Measurements from ENCODE around the gene GAD1. TPM values are rescaled to one million over a fixed set of nuclear protein-coding genes. Genes with fewer than 3 reads are reported as not detected.

GAD1 gene
- total and polyA plus RNA-seq, 10 of the 15 experiments (the other 5 are each of a cell fraction or from before 2014, with no cell fraction given) = 0.04 to 3.4 (median 0.42) TPM

GRCh38 chr2:170845343-170845742, 28.7 kb downstream of the GAD1 start:
- DNase-seq (ENCODE audit: low read depth, low spot score) (no peak), FAIRE-seq (no peak), ATAC-seq (no peak; the same call in 2 of the 3 replicates)
- Histone ChIP-seq H3K4me3 (no peak overlapping the region), H3K79me2 (ENCODE audit: control insufficient read depth, insufficient read depth, low read length) (no peaks in the 10 kb centered on the region), H3K4me1 (ENCODE audit: control insufficient read depth, insufficient read depth, low read length) (no peaks in the 10 kb centered on the region), H2AFZ (ENCODE audit: control insufficient read depth, low read depth, low read length) (no peak overlapping the region), H3K9me3 (replicated peaks; ENCODE audit: control insufficient read depth, insufficient read depth, low read length) (no peaks in the 10 kb centered on the region; the same call in 2 of the 3 replicates), H3K4me2 (ENCODE audit: control insufficient read depth, insufficient read depth) (no peak overlapping the region), H3K27me3 (replicated peaks in 1 of 2; ENCODE audit: control insufficient read depth in 2 of 2, insufficient read depth in 2 of 2, low read length in 1 of 2) (no peaks in the 10 kb centered on the region), H3K36me3 (ENCODE audit: control insufficient read depth in 2 of 2, insufficient read depth in 2 of 2, low read length in 1 of 2) (no peaks in the 10 kb centered on the region), H3K9ac (ENCODE audit: control insufficient read depth, insufficient read depth, low read length) (no peak overlapping the region), H3K27ac (ENCODE audit: control insufficient read depth, insufficient read depth) (no peak overlapping the region), H4K20me1 (ENCODE audit: control insufficient read depth, insufficient read depth) (no peaks in the 10 kb centered on the region)
- ChIA-PET SMC1A (ENCODE audit: uncharacterized antibody, unreplicated experiment) (interaction anchor here (1.4 to 1.9 kb wide), 2 partner anchors 12 to 27 kb away, joined by 3 to 7 read pairs; no protein-coding TSS in a partner anchor), CTCF (interaction anchor here (0.8 to 5.2 kb wide), 7 partner anchors 11 to 338 kb away, joined by 3 to 41 read pairs (median 3); no protein-coding TSS in a partner anchor), RAD21 (ENCODE audit: unreplicated experiment) (interaction anchor here (3.1 kb wide), 1 partner anchor 28 kb away, joined by 11 read pairs; no protein-coding TSS in a partner anchor), POLR2A (no interaction called here)
- intact Hi-C loops (cut with micrococcal nuclease; ENCODE audit: unreplicated experiment) (no loop called here), in situ Hi-C loops (cut with MboI) (no loop called here)
- WGBS (ENCODE audit: insufficient coverage, insufficient replicate concordance, low lambda C conversion rate, missing lambda C conversion rate) = 21% methylated on average over 10 of the region's 10 CpGs
- peak; percentile 71 for TF ChIP-seq YY1 (IDR thresholded peaks at IDR 0.05; ENCODE audit: low read depth, low read length)
- TF ChIP-seq DPF2 (IDR thresholded peaks at IDR 0.05) = no peak
- peak; percentile 3 to 30 (median 8); a peak in 1 of 6 replicates for TF ChIP-seq CTCF (IDR thresholded peaks at IDR 0.05 in 2 of 3, conservative IDR thresholded peaks at IDR 0.05 in 1 of 3; ENCODE audit: control insufficient read depth in 2 of 3, extremely low read depth in 1 of 3, insufficient read depth in 1 of 3, low read depth in 3 of 3, low read length in 3 of 3)
- BruUV-seq (replicated peaks) = no TSS peak

DNA sequence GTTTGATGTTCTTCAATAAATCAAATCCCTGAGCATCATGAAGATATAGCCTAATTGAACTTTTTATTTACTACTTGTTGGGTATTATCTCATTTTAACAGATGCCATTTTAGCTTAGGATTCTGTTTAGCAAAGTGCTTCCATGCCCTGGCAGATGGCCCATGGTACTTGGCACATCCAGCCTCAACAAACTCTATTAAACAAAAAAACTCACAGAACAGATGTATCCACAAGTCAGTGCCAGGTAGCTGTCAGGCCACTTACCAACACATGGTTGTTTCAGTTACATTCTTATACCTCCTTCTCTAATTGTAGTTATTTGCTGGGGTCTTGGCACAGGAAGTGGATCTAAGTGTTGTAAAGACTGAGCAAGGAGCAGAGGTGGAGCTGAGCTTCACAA, 29.6 kb downstream of the GAD1 start:
- ChIA-PET RAD21 (ENCODE audit: unreplicated experiment) (interaction anchor here (3.1 kb wide), 1 partner anchor 27 kb away, joined by 11 read pairs; no protein-coding TSS in a partner anchor), POLR2A (no interaction called here), CTCF (interaction anchor here (0.8 to 5.2 kb wide), 4 partner anchors 8 to 26 kb away, joined by 3 to 41 read pairs (median 4); no protein-coding TSS in a partner anchor), SMC1A (ENCODE audit: uncharacterized antibody, unreplicated experiment) (interaction anchor here (1.4 to 1.9 kb wide), 2 partner anchors 11 to 27 kb away, joined by 3 to 7 read pairs; no protein-coding TSS in a partner anchor)
- FAIRE-seq (no peak), DNase-seq (ENCODE audit: low read depth, low spot score) (no peak), ATAC-seq (no peak)
- Histone ChIP-seq H3K9me3 (replicated peaks; ENCODE audit: control insufficient read depth, insufficient read depth, low read length) (no peaks in the 10 kb centered on the region; the same call in 2 of the 3 replicates), H4K20me1 (ENCODE audit: control insufficient read depth, insufficient read depth) (no peaks in the 10 kb centered on the region), H3K79me2 (ENCODE audit: control insufficient read depth, insufficient read depth, low read length) (no peaks in the 10 kb centered on the region), H3K27me3 (replicated peaks in 1 of 2; ENCODE audit: control insufficient read depth in 2 of 2, insufficient read depth in 2 of 2, low read length in 1 of 2) (no peaks in the 10 kb centered on the region), H3K4me1 (ENCODE audit: control insufficient read depth, insufficient read depth, low read length) (no peaks in the 10 kb centered on the region), H3K4me2 (ENCODE audit: control insufficient read depth, insufficient read depth) (no peak overlapping the region), H2AFZ (ENCODE audit: control insufficient read depth, low read depth, low read length) (no peak overlapping the region), H3K4me3 (no peak overlapping the region), H3K27ac (ENCODE audit: control insufficient read depth, insufficient read depth) (no peak overlapping the region), H3K36me3 (ENCODE audit: control insufficient read depth in 2 of 2, insufficient read depth in 2 of 2, low read length in 1 of 2) (no peaks in the 10 kb centered on the region), H3K9ac (ENCODE audit: control insufficient read depth, insufficient read depth, low read length) (no peak overlapping the region)
- BruUV-seq (replicated peaks) = no TSS peak
- intact Hi-C loops (cut with micrococcal nuclease; ENCODE audit: unreplicated experiment) (no loop called here), in situ Hi-C loops (cut with MboI) (no loop called here)
- TF ChIP-seq SIN3A (IDR thresholded peaks at IDR 0.05; ENCODE audit: low read depth, low read length) (no peak), RUNX3 (IDR thresholded peaks at IDR 0.05; ENCODE audit: low read length) (no peak), MTA3 (IDR thresholded peaks at IDR 0.05; ENCODE audit: borderline replicate concordance, low read length) (no peak)
- TF ChIP-seq, protein P1, sequence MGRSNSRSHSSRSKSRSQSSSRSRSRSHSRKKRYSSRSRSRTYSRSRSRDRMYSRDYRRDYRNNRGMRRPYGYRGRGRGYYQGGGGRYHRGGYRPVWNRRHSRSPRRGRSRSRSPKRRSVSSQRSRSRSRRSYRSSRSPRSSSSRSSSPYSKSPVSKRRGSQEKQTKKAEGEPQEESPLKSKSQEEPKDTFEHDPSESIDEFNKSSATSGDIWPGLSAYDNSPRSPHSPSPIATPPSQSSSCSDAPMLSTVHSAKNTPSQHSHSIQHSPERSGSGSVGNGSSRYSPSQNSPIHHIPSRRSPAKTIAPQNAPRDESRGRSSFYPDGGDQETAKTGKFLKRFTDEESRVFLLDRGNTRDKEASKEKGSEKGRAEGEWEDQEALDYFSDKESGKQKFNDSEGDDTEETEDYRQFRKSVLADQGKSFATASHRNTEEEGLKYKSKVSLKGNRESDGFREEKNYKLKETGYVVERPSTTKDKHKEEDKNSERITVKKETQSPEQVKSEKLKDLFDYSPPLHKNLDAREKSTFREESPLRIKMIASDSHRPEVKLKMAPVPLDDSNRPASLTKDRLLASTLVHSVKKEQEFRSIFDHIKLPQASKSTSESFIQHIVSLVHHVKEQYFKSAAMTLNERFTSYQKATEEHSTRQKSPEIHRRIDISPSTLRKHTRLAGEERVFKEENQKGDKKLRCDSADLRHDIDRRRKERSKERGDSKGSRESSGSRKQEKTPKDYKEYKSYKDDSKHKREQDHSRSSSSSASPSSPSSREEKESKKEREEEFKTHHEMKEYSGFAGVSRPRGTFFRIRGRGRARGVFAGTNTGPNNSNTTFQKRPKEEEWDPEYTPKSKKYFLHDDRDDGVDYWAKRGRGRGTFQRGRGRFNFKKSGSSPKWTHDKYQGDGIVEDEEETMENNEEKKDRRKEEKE (IDR thresholded peaks at IDR 0.05) = no peak
